ENCODE data around the gene VSTM1. TPM values are rescaled to one million over a fixed set of nuclear protein-coding genes. Genes with fewer than 3 reads are reported as not detected.
"Not testable (repeated sequence)": the region's sequence is repeated elsewhere in the genome, so short reads cannot be mapped to it uniquely, and the experiment has no call there.

The VSTM1 gene
- polyA plus RNA-seq, 4 donors, result 0.09 TPM; not detected in 3

GRCh38 chr19:54102421-54103169 lies 38.9 kb upstream of the VSTM1 start, which contains the start of gene NDUFA3:
TSS of gene NDUFA3 (plus strand) at chr19:54102855. CDS start at chr19:54102879, 24 bp downstream.
- H3K9me3 ChIP-seq (ENCODE audit: control insufficient read depth in 2 of 2, insufficient read depth in 1 of 2, low read depth in 1 of 2, low read length in 1 of 2), result no peaks in the 10 kb centered on the region
- peak within 1 kb of the TSS; percentile 77 to 89 (median 87) for H3K4me3 ChIP-seq (ENCODE audit: low read depth in 1 of 3, low read length in 3 of 3)
- peaks cover 0 to 3% (median 0%) of the 10 kb centered on the region in 3 donors for H3K27me3 ChIP-seq (ENCODE audit: control insufficient read depth in 3 of 3, insufficient read depth in 3 of 3, low read length in 3 of 3)
- H3K27ac ChIP-seq (ENCODE audit: low read depth in 1 of 3, low read length in 2 of 3), result peak within 1 kb of the TSS in 2 of 3 donors; percentile 6 to 72
- 1 to 2% (median 2%) methylated on average over 51 to 54 of the region's 54 CpGs for WGBS, 3 donors
- peak; percentile 99 to 100 for DNase-seq
- H3K36me3 ChIP-seq (ENCODE audit: control insufficient read depth in 3 of 3, insufficient read depth in 2 of 3, low read depth in 1 of 3, low read length in 3 of 3), result peaks cover 0 to 23% (median 9%) of the 10 kb centered on the region in 3 donors
- FAIRE-seq, result no peak
- peaks cover 0 to 2% (median 0%) of the 10 kb centered on the region in 3 donors for H3K4me1 ChIP-seq (ENCODE audit: control insufficient read depth in 3 of 3, insufficient read depth in 2 of 3, low read depth in 1 of 3, low read length in 2 of 3)

DNA sequence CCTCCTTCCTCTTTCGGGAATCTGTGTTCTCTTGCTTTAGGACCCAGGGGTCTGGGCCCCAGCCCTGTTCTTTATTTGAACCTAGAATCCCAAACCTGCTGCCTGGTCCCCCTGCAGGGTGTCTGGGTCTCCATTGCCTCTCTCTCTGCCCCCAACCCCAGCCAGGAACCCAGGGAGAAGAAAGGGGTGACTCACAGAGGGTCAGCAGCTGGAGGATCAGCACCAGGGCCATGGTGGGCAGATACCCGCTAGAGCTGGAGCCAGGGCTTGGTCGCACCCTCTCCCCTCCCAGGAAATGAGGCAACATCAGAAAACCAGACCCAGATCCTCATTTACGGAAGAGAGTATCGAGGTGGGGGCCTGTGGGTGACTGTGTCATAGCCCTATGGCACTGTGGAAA lies 36.9 kb upstream of the VSTM1 start, which contains the start of gene OSCAR:
TSS of gene OSCAR (minus strand) at position 243 of the 400 bp plus-strand sequence. CDS start at position 232, 11 bp downstream.
- Histone ChIP-seq H3K27me3 (ENCODE audit: control insufficient read depth in 3 of 3, insufficient read depth in 3 of 3, low read length in 3 of 3) (peaks cover 0 to 12% (median 3%) of the 10 kb centered on the region in 3 donors), H3K4me1 (ENCODE audit: control insufficient read depth in 3 of 3, insufficient read depth in 2 of 3, low read depth in 1 of 3, low read length in 2 of 3) (peaks cover 0 to 2% (median 0%) of the 10 kb centered on the region in 3 donors), H3K27ac (ENCODE audit: low read depth in 1 of 3, low read length in 2 of 3) (no peak within 1 kb of the TSS), H3K4me3 (ENCODE audit: low read depth in 1 of 3, low read length in 3 of 3) (no peak within 1 kb of the TSS), H3K9me3 (ENCODE audit: control insufficient read depth in 2 of 2, insufficient read depth in 1 of 2, low read depth in 1 of 2, low read length in 1 of 2) (no peaks in the 10 kb centered on the region), H3K36me3 (ENCODE audit: control insufficient read depth in 3 of 3, insufficient read depth in 2 of 3, low read depth in 1 of 3, low read length in 3 of 3) (peaks cover 0 to 5% (median 0%) of the 10 kb centered on the region in 3 donors)
- FAIRE-seq (no peak), DNase-seq (no peak)
- WGBS, 3 donors, result 52 to 68% (median 62%) methylated on average over 5 of the region's 5 CpGs

DNA sequence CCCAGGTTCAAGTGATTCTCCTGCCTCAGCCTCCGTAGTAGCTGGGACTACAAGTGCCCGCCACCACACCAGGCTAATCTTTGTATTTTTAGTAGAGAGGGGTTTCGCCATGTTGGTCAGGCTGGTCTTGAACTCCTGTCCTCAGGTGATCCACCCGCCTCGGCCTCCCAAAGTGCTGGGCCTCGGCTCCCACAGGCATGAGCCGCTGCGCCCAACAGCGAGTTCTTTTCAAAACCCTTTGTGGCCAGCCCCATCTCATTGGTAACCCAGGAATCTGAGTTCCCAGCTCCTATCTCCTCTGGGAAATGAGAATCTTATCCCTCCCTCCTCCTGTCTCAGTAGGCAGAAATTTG lies 36.2 kb upstream of the VSTM1 start:
- H3K36me3 ChIP-seq (ENCODE audit: control insufficient read depth in 3 of 3, insufficient read depth in 2 of 3, low read depth in 1 of 3, low read length in 3 of 3); FAIRE-seq; DNase-seq; H3K4me3 ChIP-seq (ENCODE audit: low read depth in 1 of 3, low read length in 3 of 3); H3K4me1 ChIP-seq (ENCODE audit: control insufficient read depth in 3 of 3, insufficient read depth in 2 of 3, low read depth in 1 of 3, low read length in 2 of 3); H3K9me3 ChIP-seq (ENCODE audit: control insufficient read depth in 2 of 2, insufficient read depth in 1 of 2, low read depth in 1 of 2, low read length in 1 of 2); H3K27ac ChIP-seq (ENCODE audit: low read depth in 1 of 3, low read length in 2 of 3): not testable (repeated sequence)
- WGBS, 3 donors, result 77 to 83% (median 78%) methylated on average over 9 of the region's 9 CpGs
- H3K27me3 ChIP-seq (ENCODE audit: control insufficient read depth in 3 of 3, insufficient read depth in 3 of 3, low read length in 3 of 3), result peaks cover 0 to 19% (median 5%) of the 10 kb centered on the region in 3 donors

DNA sequence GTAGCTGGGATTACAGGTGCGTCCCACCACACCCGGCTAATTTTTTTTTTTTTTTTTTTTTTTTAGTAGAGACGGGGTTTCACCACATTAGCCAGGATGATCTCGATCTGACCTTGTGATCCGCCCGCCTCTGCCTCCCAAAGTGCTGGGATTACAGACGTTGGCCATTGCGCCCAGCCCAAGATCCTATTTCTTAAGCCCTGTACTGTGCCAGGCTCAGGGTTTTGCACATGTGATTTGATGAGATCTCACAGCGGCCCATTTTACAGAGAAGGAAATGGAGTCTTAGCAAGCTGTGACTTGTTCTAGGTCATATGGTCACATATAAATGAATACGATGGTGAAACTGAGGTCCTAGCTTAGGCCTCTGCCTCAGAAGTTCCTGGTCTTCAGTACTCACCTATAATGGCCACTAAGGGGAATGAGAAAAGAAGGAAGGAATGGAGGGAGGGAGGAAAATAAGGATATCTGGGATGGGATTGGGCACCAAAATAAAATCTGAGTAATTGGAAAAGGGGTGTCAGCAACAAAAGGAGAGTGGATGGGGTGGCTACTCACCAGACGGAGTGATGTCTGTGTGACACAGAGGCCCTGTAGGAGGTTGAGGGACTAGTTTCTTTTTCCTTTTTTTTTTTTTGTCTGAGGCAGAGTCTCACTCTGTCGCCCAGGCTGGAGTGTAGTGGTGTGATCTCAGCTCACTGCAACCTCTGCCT lies 35.6 kb upstream of the VSTM1 start:
- Histone ChIP-seq H3K4me1 (ENCODE audit: control insufficient read depth in 3 of 3, insufficient read depth in 2 of 3, low read depth in 1 of 3, low read length in 2 of 3) (peaks cover 0 to 2% (median 0%) of the 10 kb centered on the region in 3 donors), H3K36me3 (ENCODE audit: control insufficient read depth in 3 of 3, insufficient read depth in 2 of 3, low read depth in 1 of 3, low read length in 3 of 3) (peaks cover 0 to 1% (median 0%) of the 10 kb centered on the region in 3 donors), H3K9me3 (ENCODE audit: control insufficient read depth in 2 of 2, insufficient read depth in 1 of 2, low read depth in 1 of 2, low read length in 1 of 2) (no peaks in the 10 kb centered on the region), H3K27ac (ENCODE audit: low read depth in 1 of 3, low read length in 2 of 3) (no peak overlapping the region), H3K4me3 (ENCODE audit: low read depth in 1 of 3, low read length in 3 of 3) (no peak overlapping the region), H3K27me3 (ENCODE audit: control insufficient read depth in 3 of 3, insufficient read depth in 3 of 3, low read length in 3 of 3) (peaks cover 0 to 25% (median 8%) of the 10 kb centered on the region in 3 donors)
- FAIRE-seq, result no peak
- no peak for DNase-seq
- 80 to 86% (median 82%) methylated on average over 9 to 12 of the region's 12 CpGs for WGBS, 3 donors

DNA sequence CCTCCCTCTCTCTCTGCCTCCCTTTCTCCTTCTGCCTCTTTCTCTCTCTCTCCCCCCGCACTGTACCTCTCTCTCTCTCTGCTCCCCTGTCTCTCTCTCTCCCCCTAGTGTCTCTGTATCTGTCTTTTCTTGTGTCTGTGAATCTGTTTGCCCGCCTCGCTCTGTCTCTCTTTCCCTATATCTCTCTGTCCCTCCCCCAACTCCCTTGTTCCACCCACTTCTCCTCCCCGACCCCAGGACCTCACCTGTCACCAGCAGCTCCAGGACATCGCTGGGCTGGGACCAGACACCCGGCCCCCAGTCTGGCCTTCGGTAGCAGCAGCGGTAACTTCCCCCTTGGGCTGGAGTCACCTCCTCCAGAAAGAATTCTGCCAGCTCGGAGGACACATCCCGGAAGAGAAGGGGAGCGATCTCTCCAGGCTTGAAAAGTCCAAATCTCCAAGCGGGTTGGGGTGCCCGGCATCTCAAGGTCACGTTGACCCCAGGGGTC lies 33.0 kb upstream of the VSTM1 start:
- Histone ChIP-seq H3K4me1 (ENCODE audit: control insufficient read depth in 3 of 3, insufficient read depth in 2 of 3, low read depth in 1 of 3, low read length in 2 of 3) (no peaks in the 10 kb centered on the region), H3K27ac (ENCODE audit: low read depth in 1 of 3, low read length in 2 of 3) (no peak overlapping the region), H3K27me3 (ENCODE audit: control insufficient read depth in 3 of 3, insufficient read depth in 3 of 3, low read length in 3 of 3) (peaks cover 0 to 25% (median 11%) of the 10 kb centered on the region in 3 donors), H3K9me3 (ENCODE audit: control insufficient read depth in 2 of 2, insufficient read depth in 1 of 2, low read depth in 1 of 2, low read length in 1 of 2) (no peaks in the 10 kb centered on the region), H3K36me3 (ENCODE audit: control insufficient read depth in 3 of 3, insufficient read depth in 2 of 3, low read depth in 1 of 3, low read length in 3 of 3) (no peaks in the 10 kb centered on the region), H3K4me3 (ENCODE audit: low read depth in 1 of 3, low read length in 3 of 3) (peak overlapping the region in 1 of 3 donors; percentile 26)
- 5 to 13% (median 9%) methylated on average over 14 of the region's 14 CpGs for WGBS, 3 donors
- FAIRE-seq, result no peak
- peak; percentile 38 to 41 for DNase-seq

- H3K36me3 ChIP-seq (ENCODE audit: control insufficient read depth in 3 of 3, insufficient read depth in 2 of 3, low read depth in 1 of 3, low read length in 3 of 3); FAIRE-seq; H3K27ac ChIP-seq (ENCODE audit: low read depth in 1 of 3, low read length in 2 of 3); H3K4me1 ChIP-seq (ENCODE audit: control insufficient read depth in 3 of 3, insufficient read depth in 2 of 3, low read depth in 1 of 3, low read length in 2 of 3); H3K9me3 ChIP-seq (ENCODE audit: control insufficient read depth in 2 of 2, insufficient read depth in 1 of 2, low read depth in 1 of 2, low read length in 1 of 2): not testable (repeated sequence)
- DNase-seq, result peak; percentile 51 to 55
- Histone ChIP-seq H3K4me3 (ENCODE audit: low read depth in 1 of 3, low read length in 3 of 3) (peak overlapping the region in 1 of 3 donors; percentile 36), H3K27me3 (ENCODE audit: control insufficient read depth in 3 of 3, insufficient read depth in 3 of 3, low read length in 3 of 3) (peaks cover 0 to 25% (median 11%) of the 10 kb centered on the region in 3 donors)
- WGBS, 3 donors, result 0 to 1% (median 0%) methylated on average over 39 to 46 of the region's 46 CpGs
Measured at GRCh38 chr19:54095859-54096616, 32.3 kb upstream of the VSTM1 start.

DNA sequence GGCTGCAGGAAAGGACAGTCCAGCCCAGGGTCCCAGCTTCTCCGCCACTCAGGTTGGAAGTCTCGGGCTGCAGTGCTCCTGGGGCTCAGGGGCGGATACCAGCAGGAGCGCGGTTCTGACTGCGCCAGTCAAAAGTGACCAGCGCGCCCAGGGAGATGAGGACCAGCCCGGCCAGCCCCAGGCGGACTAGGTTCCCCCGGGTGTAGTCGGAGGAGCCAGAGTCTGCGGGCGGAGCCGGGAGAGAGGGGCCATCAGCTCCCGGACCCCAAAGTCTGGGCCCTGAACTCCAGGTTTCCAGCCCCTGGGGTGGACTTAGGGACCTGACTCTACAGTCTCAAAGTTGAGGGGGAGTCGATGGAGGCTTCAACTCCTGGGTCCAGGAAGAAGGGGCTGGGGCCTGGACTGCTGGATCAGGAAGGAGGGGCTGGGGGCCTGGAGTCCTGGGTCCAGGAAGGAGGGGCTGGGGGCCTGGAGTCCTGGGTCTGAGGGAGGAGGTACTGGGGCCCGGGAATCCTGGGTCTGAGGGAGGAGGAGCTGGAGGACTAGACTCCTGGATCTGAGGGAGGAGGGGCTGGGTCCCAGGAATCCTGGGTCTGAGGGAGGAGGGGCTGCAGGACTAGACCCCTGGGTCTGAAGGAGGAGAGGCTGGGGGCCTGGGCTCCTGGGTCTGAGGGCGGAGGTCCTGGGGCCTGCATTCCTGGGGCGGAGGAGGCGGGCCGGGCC lies 31.6 kb upstream of the VSTM1 start:
- peaks cover 0 to 25% (median 11%) of the 10 kb centered on the region in 3 donors for H3K27me3 ChIP-seq (ENCODE audit: control insufficient read depth in 3 of 3, insufficient read depth in 3 of 3, low read length in 3 of 3)
- H3K36me3 ChIP-seq (ENCODE audit: control insufficient read depth in 3 of 3, insufficient read depth in 2 of 3, low read depth in 1 of 3, low read length in 3 of 3), result no peaks in the 10 kb centered on the region
- no peaks in the 10 kb centered on the region for H3K9me3 ChIP-seq (ENCODE audit: control insufficient read depth in 2 of 2, insufficient read depth in 1 of 2, low read depth in 1 of 2, low read length in 1 of 2)
- DNase-seq, result no peak
- no peak overlapping the region for H3K27ac ChIP-seq (ENCODE audit: low read depth in 1 of 3, low read length in 2 of 3)
- peak overlapping the region in 1 of 3 donors; percentile 36 for H3K4me3 ChIP-seq (ENCODE audit: low read depth in 1 of 3, low read length in 3 of 3)
- no peak for FAIRE-seq
- WGBS, 3 donors, result 69 to 85% (median 70%) methylated on average over 18 to 22 of the region's 22 CpGs
- no peaks in the 10 kb centered on the region for H3K4me1 ChIP-seq (ENCODE audit: control insufficient read depth in 3 of 3, insufficient read depth in 2 of 3, low read depth in 1 of 3, low read length in 2 of 3)

Measured in small intestine (tissue), 7 donors.